Choroid plexus epithelial cell (primary cell): ENCODE results near the gene ENG.

Source experiments
- DNase-seq: peaks from one replicate; pipeline ENCODE4 v3.0.0-alpha.2; 2010; ENCODE audit warnings: low read depth
- H3K4me3 ChIP-seq: 2 replicates; pipeline ENCODE4 v1.5.1; 2011; ENCODE audit warnings: low read depth, mild to moderate bottlenecking, control low read depth, low read length, moderate library complexity
- CTCF ChIP-seq: conservative IDR thresholded peaks from 2 replicates; pipeline ENCODE4 v1.5.1; 2011; ENCODE audit warnings: low read depth, mild to moderate bottlenecking, control low read depth, inconsistent platforms, low read length, moderate library complexity

Gene ENG

GRCh38 chr9:127869310-127870152 lies 15.1 kb upstream of the ENG start:
- TF ChIP-seq CTCF, result peak; percentile 91
- no peak overlapping the region for H3K4me3 ChIP-seq
- DNase-seq, result peak; percentile 86

- H3K4me3 ChIP-seq, result no peak overlapping the region
- DNase-seq, result no peak
- no peak for TF ChIP-seq CTCF
Observed at GRCh38 chr9:127868278-127868902, 13.9 kb upstream of the ENG start.

- no peak for DNase-seq
- no peak overlapping the region for H3K4me3 ChIP-seq
- no peak for TF ChIP-seq CTCF
Observed at GRCh38 chr9:127867356-127868277, 13.2 kb upstream of the ENG start.

- no peak for DNase-seq
- H3K4me3 ChIP-seq, result no peak overlapping the region
- no peak for TF ChIP-seq CTCF
Observed at GRCh38 chr9:127866535-127866934, 12.1 kb upstream of the ENG start.

- peak; percentile 5 for TF ChIP-seq CTCF
- H3K4me3 ChIP-seq, result no peak overlapping the region
- DNase-seq, result no peak
Observed at GRCh38 chr9:127865645-127866464, 11.4 kb upstream of the ENG start.

GRCh38 chr9:127863191-127863621 lies 8.7 kb upstream of the ENG start:
- TF ChIP-seq CTCF, result no peak
- H3K4me3 ChIP-seq, result no peak overlapping the region
- DNase-seq, result no peak
